Endothelial cell of umbilical vein (primary cell): ENCODE measurements around the gene PTCHD1. TPM values are rescaled to one million over a fixed set of nuclear protein-coding genes. Genes with fewer than 3 reads are reported as not detected.

Source experiments
- BruUV-seq: library from RNA; stranded (reverse); fragments of 400-500 nt; replicated peaks from 2 replicates; lab custom pipeline; 2021; lab: Mats Ljungman, UMichigan
- CTCF ChIA-PET: fragments of 300-600, 350-600 bp; sonication (Branson Sonifier 250); formaldehyde crosslinking; loops from one replicate; lab custom pipeline; 2021; ENCODE audit warnings: antibody characterized with exemption, inconsistent platforms; lab: Charles Lee
- POLR2A ChIA-PET: fragments of 300-600, 350-600 bp; sonication (Branson Sonifier 250); formaldehyde crosslinking; loops from one replicate; lab custom pipeline; 2021; ENCODE audit warnings: antibody characterized with exemption, inconsistent platforms; lab: Charles Lee
- DNase-seq: peaks from one replicate; pipeline ENCODE4 v3.0.0-alpha.2; 2011; ENCODE audit warnings: low read depth, low spot score
- FAIRE-seq: peaks from 2 replicates; lab custom pipeline; 2011; peaks lifted over from hg19 to GRCh38; lab: Jason Lieb, UNC
- H2AFZ ChIP-seq: 2 replicates; pipeline ENCODE4 v1.6.0; 2012; ENCODE audit warnings: low read depth, low read length, control low read depth, inconsistent platforms
- H3K27ac ChIP-seq: 2 replicates; pipeline ENCODE4 v1.5.1; 2011; ENCODE audit warnings: low read depth, mild to moderate bottlenecking, control low read depth, low read length, moderate library complexity; ENCODE audit not compliant: insufficient read depth
- H3K27me3 ChIP-seq, 2 experiments: 2 replicates each; pipeline versions ENCODE4 v1.6.0 to v1.6.1; 2011; ENCODE audit warnings: low read length in 2 of 2, mixed read lengths in 1 of 2; ENCODE audit not compliant: control insufficient read depth in 2 of 2, insufficient read depth in 2 of 2
- H3K36me3 ChIP-seq, 2 experiments: 2 replicates in 1 of 2; 3 replicates in 1 of 2; pipeline ENCODE4 v1.5.1; 2011; ENCODE audit warnings: low read length in 2 of 2, mild to moderate bottlenecking in 1 of 2, moderate library complexity in 1 of 2; ENCODE audit not compliant: control insufficient read depth in 2 of 2, insufficient read depth in 2 of 2; ENCODE audit errors: extremely low read depth in 1 of 2
- H3K4me1 ChIP-seq: 3 replicates; pipeline ENCODE4 v1.5.1; 2011; ENCODE audit warnings: mild to moderate bottlenecking, low read length; ENCODE audit not compliant: control insufficient read depth, insufficient read depth; ENCODE audit errors: extremely low read depth
- H3K4me2 ChIP-seq: 2 replicates; pipeline ENCODE4 v1.6.1; 2011; ENCODE audit warnings: low read length, control low read depth, mixed read lengths; ENCODE audit not compliant: insufficient read depth
- H3K4me3 ChIP-seq, 3 experiments: fragments of 200-600 bp in 1 of 3; sonication (generic), shearing (Covaris generic) in 1 of 3; replicated peaks in 1 of 3; 2 replicates each; pipeline ENCODE4 v1.5.1; 2011 to 2016; ENCODE audit warnings: control low read depth in 3 of 3, low read length in 3 of 3, mild to moderate bottlenecking in 2 of 3, inconsistent platforms in 1 of 3, low read depth in 1 of 3, moderate library complexity in 1 of 3; ENCODE audit not compliant: insufficient read depth in 1 of 3
- H3K79me2 ChIP-seq: 2 replicates; pipeline ENCODE4 v1.6.0; 2012; ENCODE audit warnings: low read length, inconsistent platforms; ENCODE audit not compliant: control insufficient read depth, insufficient read depth
- H3K9ac ChIP-seq: replicated peaks from 2 replicates; pipeline ENCODE3; 2011; ENCODE audit warnings: low read length, control low read depth; ENCODE audit not compliant: insufficient read depth; ENCODE audit errors: extremely low read depth
- H3K9me1 ChIP-seq: replicated peaks from 3 replicates; pipeline ENCODE4 v1.6.0; 2011; ENCODE audit warnings: mild to moderate bottlenecking, low read length; ENCODE audit not compliant: control insufficient read depth, insufficient read depth; ENCODE audit errors: extremely low read depth
- H3K9me3 ChIP-seq: replicated peaks from 2 replicates; pipeline ENCODE4 v1.5.1; 2012; ENCODE audit warnings: low read length, inconsistent platforms; ENCODE audit not compliant: control insufficient read depth, insufficient read depth
- H4K20me1 ChIP-seq: replicated peaks from 2 replicates; pipeline ENCODE3; 2011; ENCODE audit warnings: mild to moderate bottlenecking, low read length; ENCODE audit not compliant: control insufficient read depth, insufficient read depth; ENCODE audit errors: extremely low read depth
- EZH2 ChIP-seq: IDR thresholded peaks from 2 replicates; pipeline ENCODE4 v1.6.1; 2012; ENCODE audit warnings: borderline replicate concordance, low read depth, mild to moderate bottlenecking, moderate library complexity, low read length, inconsistent platforms; ENCODE audit not compliant: severe bottlenecking
- FOS ChIP-seq: IDR thresholded peaks from 2 replicates; pipeline ENCODE4 v1.6.1; 2011; ENCODE audit warnings: mild to moderate bottlenecking, low read length, moderate library complexity, borderline replicate concordance; ENCODE audit not compliant: insufficient read depth
- GATA2 ChIP-seq: IDR thresholded peaks from 2 replicates; pipeline ENCODE4 v1.7.0; 2011; ENCODE audit warnings: low read depth, mild to moderate bottlenecking, moderate library complexity, mixed read lengths, low read length; ENCODE audit not compliant: insufficient read length, insufficient read depth
- JUN ChIP-seq: IDR thresholded peaks from 2 replicates; pipeline ENCODE4 v1.6.1; 2011; ENCODE audit warnings: borderline replicate concordance, low read depth; ENCODE audit not compliant: insufficient read length, insufficient read depth
- MYC ChIP-seq: IDR thresholded peaks from one replicate; pipeline ENCODE4 v1.6.1; 2011; ENCODE audit warnings: mild to moderate bottlenecking, low read depth, low read length
- POLR2A ChIP-seq: IDR thresholded peaks from 2 replicates; pipeline ENCODE4 v1.6.1; 2012; ENCODE audit warnings: low read depth, mild to moderate bottlenecking, control low read depth, low read length
- POLR2AphosphoS5 ChIP-seq: IDR thresholded peaks from 2 replicates; pipeline ENCODE4 v1.6.1; 2012; ENCODE audit warnings: low read depth, mild to moderate bottlenecking, control low read depth, low read length, moderate library complexity; ENCODE audit not compliant: insufficient read depth
- dilution Hi-C: fragments of 300-500 bp; cut with MboI; formaldehyde crosslinking; loops from one replicate; pipeline ENCODE4 v1.15.0; 2019; ENCODE audit warnings: low sequenced_read_pairs; ENCODE audit not compliant: extremely low pct_ligation_motif_present
- intact Hi-C: fragments of 100-400 bp; cut with micrococcal nuclease; formaldehyde crosslinking; loops from one replicate; pipeline ENCODE4 v1.10.0; 2022
- polyA plus RNA-seq, 4 experiments: library from polyadenylated mRNA; depleted of rRNA in 3 of 4; stranded (reverse) in 3 of 4; unstranded in 1 of 4; fragments of >200 nt; gene quantifications; 2 replicates each; pipeline versions ENCODE4 v1.2.1 to v1.2.3, GENCODE V29; 2011 to 2012; ENCODE audit warnings: missing spikeins in 1 of 4
- total RNA-seq: library from RNA; stranded (reverse); gene quantifications from 2 replicates; pipeline ENCODE4 v1.2.3, GENCODE V29; 2021
- TF ChIP-seq, protein P1 (sequence below): IDR thresholded peaks from 2 replicates; pipeline ENCODE4 v1.6.1; 2011; ENCODE audit not compliant: insufficient read depth, insufficient read length
- TF ChIP-seq, protein P2 (sequence below), 2 donors: IDR thresholded peaks; 1 replicate in 1 of 2; 2 replicates in 1 of 2; pipeline ENCODE4 v1.5.1; 2011; ENCODE audit warnings: low read length in 2 of 2, mild to moderate bottlenecking in 2 of 2, moderate library complexity in 2 of 2, control low read depth in 1 of 2, inconsistent platforms in 1 of 2, low read depth in 1 of 2; ENCODE audit not compliant: insufficient read depth in 1 of 2; ENCODE audit errors: extremely low read depth in 1 of 2

Gene PTCHD1
- total and polyA plus RNA-seq, 2 donors (not counting 3 experiments of a cell fraction or from before 2014, with no cell fraction given), result not detected

DNA sequence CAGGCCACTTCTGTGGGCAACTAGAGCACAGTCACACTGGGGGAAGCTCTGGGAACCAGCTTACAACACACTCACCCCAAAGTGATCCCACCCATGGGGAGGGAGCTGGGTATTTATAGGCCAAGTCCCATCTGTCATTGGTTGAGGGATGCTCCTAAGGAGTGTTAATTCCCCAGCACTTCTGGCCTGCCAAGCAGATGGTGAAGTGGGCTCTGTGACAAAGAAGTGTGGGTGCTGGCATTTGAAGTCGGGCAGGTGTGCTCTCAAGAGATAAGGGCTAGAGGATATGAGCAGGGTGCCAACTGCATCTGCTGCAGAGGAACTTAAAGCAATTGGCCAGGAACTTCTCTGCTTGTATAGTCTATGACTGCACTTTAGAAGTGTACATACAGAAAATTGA lies 30.9 kb downstream of the PTCHD1 start:
- Histone ChIP-seq H4K20me1 (no peaks in the 10 kb centered on the region), H3K79me2 (no peaks in the 10 kb centered on the region), H3K9ac (no peak overlapping the region), H3K27me3 (no peaks in the 10 kb centered on the region), H2AFZ (no peak overlapping the region), H3K9me1 (no peaks in the 10 kb centered on the region), H3K4me1 (no peaks in the 10 kb centered on the region), H3K36me3 (no peaks in the 10 kb centered on the region), H3K4me2 (no peak overlapping the region), H3K27ac (no peak overlapping the region), H3K4me3 (no peak overlapping the region), H3K9me3 (no peaks in the 10 kb centered on the region)
- dilution Hi-C loops (no loop called here), intact Hi-C loops (no loop called here)
- BruUV-seq, result no TSS peak
- no peak for FAIRE-seq
- no peak for TF ChIP-seq FOS
- no peak for TF ChIP-seq POLR2A
- TF ChIP-seq GATA2, result no peak
- TF ChIP-seq MYC, result no peak
- TF ChIP-seq JUN, result no peak
- TF ChIP-seq, protein P1, sequence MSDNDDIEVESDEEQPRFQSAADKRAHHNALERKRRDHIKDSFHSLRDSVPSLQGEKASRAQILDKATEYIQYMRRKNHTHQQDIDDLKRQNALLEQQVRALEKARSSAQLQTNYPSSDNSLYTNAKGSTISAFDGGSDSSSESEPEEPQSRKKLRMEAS, result no peak
- TF ChIP-seq, protein P2, sequence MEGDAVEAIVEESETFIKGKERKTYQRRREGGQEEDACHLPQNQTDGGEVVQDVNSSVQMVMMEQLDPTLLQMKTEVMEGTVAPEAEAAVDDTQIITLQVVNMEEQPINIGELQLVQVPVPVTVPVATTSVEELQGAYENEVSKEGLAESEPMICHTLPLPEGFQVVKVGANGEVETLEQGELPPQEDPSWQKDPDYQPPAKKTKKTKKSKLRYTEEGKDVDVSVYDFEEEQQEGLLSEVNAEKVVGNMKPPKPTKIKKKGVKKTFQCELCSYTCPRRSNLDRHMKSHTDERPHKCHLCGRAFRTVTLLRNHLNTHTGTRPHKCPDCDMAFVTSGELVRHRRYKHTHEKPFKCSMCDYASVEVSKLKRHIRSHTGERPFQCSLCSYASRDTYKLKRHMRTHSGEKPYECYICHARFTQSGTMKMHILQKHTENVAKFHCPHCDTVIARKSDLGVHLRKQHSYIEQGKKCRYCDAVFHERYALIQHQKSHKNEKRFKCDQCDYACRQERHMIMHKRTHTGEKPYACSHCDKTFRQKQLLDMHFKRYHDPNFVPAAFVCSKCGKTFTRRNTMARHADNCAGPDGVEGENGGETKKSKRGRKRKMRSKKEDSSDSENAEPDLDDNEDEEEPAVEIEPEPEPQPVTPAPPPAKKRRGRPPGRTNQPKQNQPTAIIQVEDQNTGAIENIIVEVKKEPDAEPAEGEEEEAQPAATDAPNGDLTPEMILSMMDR (IDR thresholded peaks at IDR 0.05; ENCODE audit: extremely low read depth in 1 of 2, insufficient read depth in 1 of 2, low read depth in 1 of 2, low read length in 2 of 2), result no peak
- TF ChIP-seq POLR2AphosphoS5, result no peak
- no peak for TF ChIP-seq EZH2
- ChIA-PET CTCF (no interaction called here), POLR2A (no interaction called here)
- no peak for DNase-seq
